Osteoblast (primary cell): ENCODE results near the gene SEMA3G. TPM values are rescaled to one million over a fixed set of nuclear protein-coding genes. Genes with fewer than 3 reads are reported as not detected.
A peak's percentile ranks its signal among the peaks of the same experiment; 100 is the strongest.

ENCODE experiments used
- DNase-seq: peaks from one replicate; pipeline ENCODE4 v3.0.0; 2011; ENCODE audit warnings: low spot score, mixed read lengths; ENCODE audit not compliant: insufficient read length; ENCODE audit errors: missing footprints
- H2AFZ ChIP-seq: 2 replicates; pipeline ENCODE4 v1.6.0; 2011; ENCODE audit warnings: mild to moderate bottlenecking, low read length
- H3K27ac ChIP-seq: 2 replicates; pipeline ENCODE4 v1.5.1; 2011; ENCODE audit warnings: mild to moderate bottlenecking, low read depth, low read length, moderate library complexity
- H3K27me3 ChIP-seq: 2 replicates; pipeline ENCODE4 v1.6.0; 2012; ENCODE audit warnings: mild to moderate bottlenecking, control low read depth, inconsistent platforms, low read length, moderate library complexity; ENCODE audit not compliant: insufficient read depth
- H3K36me3 ChIP-seq: 2 replicates; pipeline ENCODE4 v1.5.1; 2011; ENCODE audit warnings: mild to moderate bottlenecking, low read length, control low read depth, moderate library complexity; ENCODE audit not compliant: insufficient read depth
- H3K4me1 ChIP-seq: 2 replicates; pipeline ENCODE4 v1.5.1; 2011; ENCODE audit warnings: mild to moderate bottlenecking, low read length, control low read depth, moderate library complexity; ENCODE audit not compliant: insufficient read depth
- H3K4me2 ChIP-seq: 2 replicates; pipeline ENCODE4 v1.6.0; 2011; ENCODE audit warnings: mild to moderate bottlenecking, low read length; ENCODE audit not compliant: insufficient read depth
- H3K4me3 ChIP-seq: fragments of 200-600 bp; sonication (generic); 3 replicates; pipeline ENCODE4 v1.5.1; 2012; ENCODE audit warnings: mild to moderate bottlenecking, low read length, inconsistent platforms; ENCODE audit not compliant: insufficient read depth
- H3K79me2 ChIP-seq: 2 replicates; pipeline ENCODE4 v1.6.0; 2012; ENCODE audit warnings: mild to moderate bottlenecking, low read length, control low read depth, inconsistent platforms; ENCODE audit not compliant: insufficient read depth
- H3K9me3 ChIP-seq: 2 replicates; pipeline ENCODE4 v1.5.1; 2011; ENCODE audit warnings: low read depth, low read length, control low read depth
- H4K20me1 ChIP-seq: 2 replicates; pipeline ENCODE4 v1.6.0; 2012; ENCODE audit warnings: mild to moderate bottlenecking, low read length, control low read depth; ENCODE audit not compliant: insufficient read depth
- total RNA-seq: library from RNA; depleted of rRNA; stranded (reverse); fragments of >200 nt; gene quantifications from 2 replicates; pipeline ENCODE4 v1.2.3, GENCODE V29; 2012
- TF ChIP-seq, protein P1 (sequence below): IDR thresholded peaks from 2 replicates; pipeline ENCODE4 v1.5.1; 2011; ENCODE audit warnings: mild to moderate bottlenecking, low read depth, low read length, moderate library complexity; ENCODE audit errors: extremely low read depth

SEMA3G gene
- total RNA-seq, 1 donor = not detected

- no peak for DNase-seq
- Histone ChIP-seq H4K20me1 (peaks cover 42% of the 10 kb centered on the region), H3K79me2 (peaks cover 72% of the 10 kb centered on the region), H3K27me3 (no peaks in the 10 kb centered on the region), H3K4me3 (no peak overlapping the region), H3K27ac (no peak overlapping the region), H3K36me3 (peaks cover 53% of the 10 kb centered on the region), H3K4me2 (no peak overlapping the region), H3K4me1 (peaks cover 19% of the 10 kb centered on the region), H2AFZ (no peak overlapping the region), H3K9me3 (no peaks in the 10 kb centered on the region)
- TF ChIP-seq, protein P1, sequence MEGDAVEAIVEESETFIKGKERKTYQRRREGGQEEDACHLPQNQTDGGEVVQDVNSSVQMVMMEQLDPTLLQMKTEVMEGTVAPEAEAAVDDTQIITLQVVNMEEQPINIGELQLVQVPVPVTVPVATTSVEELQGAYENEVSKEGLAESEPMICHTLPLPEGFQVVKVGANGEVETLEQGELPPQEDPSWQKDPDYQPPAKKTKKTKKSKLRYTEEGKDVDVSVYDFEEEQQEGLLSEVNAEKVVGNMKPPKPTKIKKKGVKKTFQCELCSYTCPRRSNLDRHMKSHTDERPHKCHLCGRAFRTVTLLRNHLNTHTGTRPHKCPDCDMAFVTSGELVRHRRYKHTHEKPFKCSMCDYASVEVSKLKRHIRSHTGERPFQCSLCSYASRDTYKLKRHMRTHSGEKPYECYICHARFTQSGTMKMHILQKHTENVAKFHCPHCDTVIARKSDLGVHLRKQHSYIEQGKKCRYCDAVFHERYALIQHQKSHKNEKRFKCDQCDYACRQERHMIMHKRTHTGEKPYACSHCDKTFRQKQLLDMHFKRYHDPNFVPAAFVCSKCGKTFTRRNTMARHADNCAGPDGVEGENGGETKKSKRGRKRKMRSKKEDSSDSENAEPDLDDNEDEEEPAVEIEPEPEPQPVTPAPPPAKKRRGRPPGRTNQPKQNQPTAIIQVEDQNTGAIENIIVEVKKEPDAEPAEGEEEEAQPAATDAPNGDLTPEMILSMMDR = no peak
Observed at GRCh38 chr3:52458770-52459545, 14.1 kb upstream of the SEMA3G start.

DNA sequence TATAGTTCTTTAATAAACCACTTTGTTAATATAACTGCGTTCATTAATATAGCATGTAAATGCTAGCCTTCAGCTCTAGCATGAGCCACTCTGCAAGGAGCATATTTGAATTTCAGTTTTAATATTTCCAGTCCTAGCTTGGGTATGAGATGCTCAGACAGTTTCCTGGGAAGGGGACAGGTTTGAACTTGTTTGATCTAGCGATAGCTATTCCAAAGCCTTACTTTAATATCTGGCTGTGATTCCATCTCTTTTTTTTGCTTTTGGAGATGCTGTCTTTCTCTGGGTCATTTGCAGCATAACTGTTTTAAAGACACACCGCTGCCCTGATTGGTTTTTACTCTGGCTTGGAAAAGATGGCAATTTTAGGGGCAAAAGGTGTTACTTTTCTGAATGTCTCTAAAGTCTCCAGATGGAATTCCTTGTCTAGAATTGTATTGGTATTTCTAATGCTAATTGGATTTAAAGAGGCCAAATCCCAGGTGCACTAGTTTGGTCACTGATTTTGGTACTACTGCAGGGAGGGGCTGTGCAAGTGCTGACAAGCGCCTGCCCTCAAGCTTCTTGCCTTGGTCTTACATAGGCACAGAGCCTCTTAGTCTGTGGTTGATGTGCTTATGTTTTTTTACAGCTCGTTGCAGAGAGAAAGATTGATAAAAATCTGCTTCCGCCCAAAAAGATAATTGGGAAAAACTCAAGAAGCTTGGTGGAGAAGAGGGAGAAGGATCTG lies 13.3 kb upstream of the SEMA3G start:
- DNase-seq = peak; percentile 34
- Histone ChIP-seq H3K79me2 (peaks cover 66% of the 10 kb centered on the region), H2AFZ (no peak overlapping the region), H3K4me2 (no peak overlapping the region), H4K20me1 (peaks cover 39% of the 10 kb centered on the region), H3K36me3 (peaks cover 49% of the 10 kb centered on the region), H3K27me3 (no peaks in the 10 kb centered on the region), H3K4me3 (no peak overlapping the region), H3K4me1 (peaks cover 19% of the 10 kb centered on the region), H3K9me3 (no peaks in the 10 kb centered on the region), H3K27ac (no peak overlapping the region)
- TF ChIP-seq, protein P1 = no peak

- Histone ChIP-seq H3K9me3 (no peaks in the 10 kb centered on the region), H2AFZ (no peak overlapping the region), H3K27ac (peak overlapping the region; percentile 80), H3K4me3 (peak overlapping the region; percentile 92), H3K4me2 (peak overlapping the region; percentile 96), H3K36me3 (peaks cover 42% of the 10 kb centered on the region), H4K20me1 (peaks cover 32% of the 10 kb centered on the region), H3K27me3 (no peaks in the 10 kb centered on the region), H3K79me2 (peaks cover 54% of the 10 kb centered on the region), H3K4me1 (peaks cover 19% of the 10 kb centered on the region)
- DNase-seq = peak; percentile 77
- TF ChIP-seq, protein P1 = no peak
Observed at GRCh38 chr3:52456800-52457183, 11.9 kb upstream of the SEMA3G start.
